CD4-positive, alpha-beta T cell treated with Interleukin-1 beta for 1 hour (primary cell): ENCODE results near the gene PCDHGA1.
"Not testable (repeated sequence)": the region's sequence is repeated elsewhere in the genome, so short reads cannot be mapped to it uniquely, and the experiment has no call there.

Experiments
- DNase-seq, 2 donors: peaks; one replicate each; pipeline ENCODE4 v3.0.0-alpha.2; 2020 to 2022

The PCDHGA1 gene

DNA sequence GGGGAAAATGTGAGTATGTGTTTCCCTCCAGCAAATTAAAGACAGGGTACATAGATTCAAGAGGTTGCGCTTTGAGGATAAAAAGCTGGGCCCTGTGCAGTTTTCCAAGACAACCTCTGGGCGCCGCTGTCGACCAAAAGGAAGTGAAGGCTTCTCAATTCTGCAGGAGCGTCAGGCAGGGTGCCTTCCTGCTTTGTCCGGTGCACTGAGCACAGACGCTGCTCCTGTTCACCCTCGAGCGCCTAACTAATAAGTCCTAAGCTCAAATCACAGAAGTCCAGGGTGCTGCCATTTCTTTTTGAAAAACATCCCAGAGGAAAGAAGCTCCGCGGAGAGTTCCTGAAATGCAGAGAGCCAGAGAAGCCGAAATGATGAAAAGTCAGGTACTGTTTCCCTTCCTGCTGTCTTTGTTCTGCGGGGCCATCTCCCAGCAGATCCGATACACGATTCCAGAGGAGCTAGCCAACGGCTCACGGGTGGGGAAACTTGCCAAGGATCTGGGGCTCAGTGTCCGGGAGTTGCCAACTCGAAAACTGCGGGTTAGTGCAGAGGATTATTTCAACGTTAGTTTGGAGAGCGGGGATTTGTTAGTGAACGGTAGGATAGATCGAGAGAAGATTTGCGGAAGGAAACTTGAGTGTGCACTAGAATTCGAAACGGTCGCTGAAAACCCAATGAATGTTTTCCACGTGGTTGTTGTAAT lies 19.8 kb downstream of the PCDHGA1 start, which contains the start of gene PCDHGB1:
Gene PCDHGB1 (plus strand): TSS at position 183 of the 703 bp plus-strand sequence. CDS start 162 bp downstream, at position 345.
- DNase-seq, result peak; percentile 18 to 46

DNA sequence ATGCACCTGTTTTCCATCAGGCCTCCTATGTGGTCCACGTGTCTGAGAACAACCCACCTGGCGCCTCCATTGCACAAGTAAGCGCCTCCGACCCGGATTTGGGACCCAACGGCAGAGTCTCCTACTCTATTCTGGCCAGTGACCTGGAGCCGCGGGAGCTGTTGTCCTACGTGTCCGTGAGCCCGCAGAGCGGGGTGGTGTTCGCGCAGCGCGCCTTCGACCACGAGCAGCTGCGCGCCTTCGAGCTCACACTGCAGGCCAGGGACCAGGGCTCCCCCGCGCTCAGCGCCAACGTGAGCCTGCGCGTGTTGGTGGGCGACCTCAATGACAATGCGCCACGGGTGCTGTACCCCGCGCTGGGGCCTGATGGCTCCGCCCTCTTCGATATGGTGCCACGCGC lies 21.3 kb downstream of the PCDHGA1 start:
- no peak for DNase-seq

GRCh38 chr5:141354900-141355469 lies 24.7 kb downstream of the PCDHGA1 start, which contains the start of gene PCDHGA4:
TSS of gene PCDHGA4 (plus strand) at chr5:141355021. CDS start at chr5:141355108, 87 bp downstream.
- DNase-seq, result peak in 1 of 2 donors; percentile 16

GRCh38 chr5:141355641-141356040 lies 25.3 kb downstream of the PCDHGA1 start:
- DNase-seq, result no peak

- DNase-seq, result no peak
Observed at GRCh38 chr5:141356133-141356532, 25.8 kb downstream of the PCDHGA1 start.

- no peak for DNase-seq
Observed at GRCh38 chr5:141356950-141357349, 26.6 kb downstream of the PCDHGA1 start.

- DNase-seq, result peak in 1 of 2 donors; percentile 41
Observed at GRCh38 chr5:141359790-141360426, 29.6 kb downstream of the PCDHGA1 start, which contains the start of gene PCDHGB2. TSS of gene PCDHGB2 (plus strand) at chr5:141359994. CDS start at chr5:141360136, 142 bp downstream.

GRCh38 chr5:141360685-141361084 lies 30.4 kb downstream of the PCDHGA1 start:
- DNase-seq, result no peak

- no peak for DNase-seq
Observed at GRCh38 chr5:141362719-141363118, 32.4 kb downstream of the PCDHGA1 start.

GRCh38 chr5:141363952-141364660 lies 33.8 kb downstream of the PCDHGA1 start, which contains the start of gene PCDHGA5:
TSS of gene PCDHGA5 (plus strand) at chr5:141364162. CDS start at chr5:141364331, 169 bp downstream.
- DNase-seq, result no peak

GRCh38 chr5:141366016-141366896 lies 35.9 kb downstream of the PCDHGA1 start:
- DNase-seq, result no peak

GRCh38 chr5:141369994-141370848 lies 39.9 kb downstream of the PCDHGA1 start, which contains the start of gene PCDHGB3:
TSS of gene PCDHGB3 (plus strand) at chr5:141370242. CDS start at chr5:141370395, 153 bp downstream.
- DNase-seq, result peak; percentile 33 to 40

DNA sequence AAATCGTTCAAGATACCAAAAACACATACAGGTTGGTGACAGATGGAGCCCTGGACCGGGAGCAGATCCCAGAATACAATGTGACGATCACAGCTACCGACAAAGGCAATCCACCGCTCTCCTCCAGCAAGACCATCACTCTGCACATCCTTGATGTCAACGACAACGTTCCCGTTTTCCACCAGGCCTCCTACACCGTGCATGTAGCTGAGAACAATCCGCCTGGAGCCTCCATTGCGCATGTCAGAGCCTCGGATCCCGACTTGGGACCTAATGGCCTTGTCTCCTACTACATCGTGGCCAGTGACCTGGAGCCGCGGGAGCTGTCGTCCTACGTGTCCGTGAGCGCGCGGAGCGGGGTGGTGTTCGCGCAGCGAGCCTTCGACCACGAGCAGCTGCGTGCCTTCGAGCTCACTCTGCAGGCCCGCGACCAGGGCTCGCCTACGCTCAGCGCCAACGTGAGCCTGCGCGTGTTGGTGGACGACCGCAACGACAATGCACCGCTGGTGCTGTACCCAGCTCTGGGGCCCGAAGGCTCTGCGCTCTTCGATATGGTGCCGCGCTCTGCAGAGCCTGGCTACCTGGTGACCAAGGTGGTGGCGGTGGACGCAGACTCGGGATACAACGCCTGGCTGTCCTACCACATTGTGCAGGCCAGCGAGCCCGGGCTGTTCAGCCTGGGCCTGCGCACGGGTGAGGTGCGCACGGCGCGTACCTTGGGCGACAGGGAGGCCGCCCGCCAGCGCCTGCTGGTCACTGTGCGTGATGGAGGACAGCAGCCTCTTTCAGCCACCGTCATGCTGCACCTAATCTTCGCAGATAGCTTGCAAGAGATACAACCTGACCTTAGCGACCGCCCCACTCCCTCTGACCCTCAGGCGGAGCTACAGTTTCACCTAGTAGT lies 41.5 kb downstream of the PCDHGA1 start:
- DNase-seq, result no peak

DNA sequence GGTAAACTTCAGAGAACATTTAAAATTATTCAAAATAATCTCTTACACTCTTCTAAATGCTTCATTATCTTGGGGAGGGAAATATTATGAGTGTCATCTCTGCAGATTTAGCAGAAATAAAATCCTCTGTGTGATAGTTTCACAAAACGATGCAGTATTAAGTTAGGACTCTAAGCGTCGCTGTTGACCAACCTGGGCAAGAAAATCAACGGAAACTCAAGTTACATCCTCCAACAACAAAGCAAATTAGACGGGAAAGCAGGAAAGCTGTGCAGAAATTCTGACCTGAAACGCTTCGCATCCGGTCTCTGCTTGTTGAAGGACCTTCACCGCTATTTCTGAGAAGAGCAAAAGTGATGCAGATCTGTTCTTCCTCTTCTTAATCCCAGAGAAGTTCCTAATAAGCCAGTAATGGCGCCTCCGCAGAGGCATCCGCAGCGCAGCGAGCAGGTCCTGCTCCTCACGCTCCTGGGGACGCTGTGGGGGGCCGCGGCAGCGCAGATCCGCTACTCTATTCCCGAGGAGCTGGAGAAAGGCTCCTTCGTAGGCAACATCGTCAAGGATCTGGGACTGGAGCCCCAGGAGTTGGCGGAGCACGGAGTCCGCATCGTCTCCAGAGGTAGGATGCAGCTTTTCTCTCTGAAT lies 43.5 kb downstream of the PCDHGA1 start, which contains the start of gene PCDHGA6:
Gene PCDHGA6 (plus strand): TSS at position 219 of the 645 bp plus-strand sequence. CDS start 193 bp downstream, at position 412.
- DNase-seq, result no peak

DNA sequence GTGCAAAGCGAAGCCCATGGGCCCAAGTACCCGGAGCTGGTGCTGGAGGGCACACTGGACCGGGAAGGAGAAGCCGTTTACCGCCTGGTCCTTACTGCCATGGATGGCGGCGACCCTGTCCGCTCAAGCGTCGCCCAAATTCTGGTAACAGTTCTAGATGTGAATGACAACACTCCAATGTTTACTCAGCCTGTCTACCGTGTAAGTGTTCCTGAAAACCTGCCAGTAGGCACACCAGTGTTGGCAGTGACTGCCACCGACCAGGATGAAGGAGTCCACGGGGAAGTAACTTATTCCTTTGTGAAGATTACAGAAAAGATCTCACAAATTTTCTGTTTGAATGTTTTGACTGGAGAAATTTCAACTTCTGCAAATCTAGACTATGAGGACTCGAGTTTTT lies 44.3 kb downstream of the PCDHGA1 start:
- no peak for DNase-seq

- DNase-seq, result not testable (repeated sequence)
Observed at GRCh38 chr5:141375444-141376155, 45.3 kb downstream of the PCDHGA1 start.

GRCh38 chr5:141382469-141383294 lies 52.4 kb downstream of the PCDHGA1 start, which contains the start of gene PCDHGA7:
TSS of gene PCDHGA7 (plus strand) at chr5:141382742. CDS start at chr5:141382900, 158 bp downstream.
- DNase-seq, result no peak
